Left ventricle myocardium superior (tissue), 1 donor: ENCODE measurements around the gene NPFFR1. TPM values are rescaled to one million over a fixed set of nuclear protein-coding genes. Genes with fewer than 3 reads are reported as not detected.
"Not testable (repeated sequence)": the region's sequence is repeated elsewhere in the genome, so short reads cannot be mapped to it uniquely, and the experiment has no call there.

Source experiments
- ATAC-seq: fragments of 200-7000 bp; cut with Tn5 transposase; one replicate; pipeline ENCODE4 v1.9.1; 2020; ENCODE audit warnings: mild to moderate bottlenecking, moderate library complexity
- DNase-seq: peaks from one replicate; pipeline ENCODE4 v3.0.0-alpha.2; 2020
- intact Hi-C: fragments of 100-400 bp; cut with micrococcal nuclease; formaldehyde crosslinking; loops from one replicate; pipeline ENCODE4 v1.11.0; 2022
- total RNA-seq: library from RNA; stranded (reverse); fragmentation: NEBNext Ultra II Directional; extraction: Animal tissue kit (Norgen Biotek cat#: 25700); gene quantifications from one replicate; pipeline ENCODE4 v1.2.1, GENCODE V29; 2021
- donor health status: DM: no; HTN: yes; CAD: no; lungs with severe emphysema.

Gene NPFFR1
- total RNA-seq, 1 donor from 2014 or later, result 0.02 TPM

GRCh38 chr10:70234668-70235447 lies 48.9 kb downstream of the NPFFR1 start:
- ATAC-seq (peak; percentile 21), DNase-seq (no peak)
- intact Hi-C loops, result no loop called here

- DNase-seq, result no peak
- ATAC-seq, result no peak
- intact Hi-C loops, result no loop called here
Observed at GRCh38 chr10:70233939-70234300, 49.9 kb downstream of the NPFFR1 start.

DNA sequence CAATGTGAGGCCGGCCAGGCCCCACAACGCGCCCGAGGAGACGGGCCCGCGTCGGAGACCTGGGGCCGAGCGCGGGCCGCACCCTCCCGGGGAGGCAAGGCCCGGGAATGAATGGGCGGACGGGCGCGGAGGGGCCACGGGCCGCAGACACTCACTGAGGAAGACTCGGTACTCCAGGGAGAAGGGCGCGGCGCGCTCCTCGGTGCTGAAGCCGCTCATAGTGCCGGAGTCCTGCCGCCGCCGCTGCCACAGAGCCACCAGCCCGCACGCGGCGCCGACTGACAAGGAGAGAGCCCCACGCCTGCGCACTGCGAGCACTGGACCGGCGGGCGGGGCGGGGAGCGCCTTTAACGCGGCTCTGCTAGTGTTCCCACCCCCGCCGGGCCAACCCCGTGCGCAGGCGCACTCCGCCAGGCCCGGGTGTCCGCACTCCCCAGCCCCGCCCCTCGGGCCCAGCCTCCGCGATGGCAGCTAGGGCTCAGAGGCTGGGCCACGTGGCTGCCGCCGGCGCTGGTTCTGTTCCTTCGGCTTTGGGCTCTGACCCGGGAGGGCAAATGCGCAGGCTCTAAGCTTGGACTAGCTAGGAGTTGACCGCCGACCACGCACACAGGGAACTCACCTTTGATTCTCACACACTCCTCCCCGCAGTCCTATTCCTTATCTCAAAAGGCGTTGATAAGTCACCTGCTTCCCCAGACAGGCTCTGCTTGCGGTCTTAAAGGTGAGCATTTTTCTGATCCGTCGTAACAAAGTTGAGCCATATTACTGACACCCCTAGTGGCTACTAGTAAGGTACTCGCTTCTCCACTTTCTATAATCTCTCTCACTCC lies 50.5 kb downstream of the NPFFR1 start, which contains the start of gene PPA1:
Gene PPA1, minus strand, starts transcription at position 321 of the 830 bp plus-strand sequence. Its CDS starts 102 bp downstream, at position 219.
- DNase-seq, result peak; percentile 100
- peak; percentile 98 for ATAC-seq
- intact Hi-C loops, result no loop called here

DNA sequence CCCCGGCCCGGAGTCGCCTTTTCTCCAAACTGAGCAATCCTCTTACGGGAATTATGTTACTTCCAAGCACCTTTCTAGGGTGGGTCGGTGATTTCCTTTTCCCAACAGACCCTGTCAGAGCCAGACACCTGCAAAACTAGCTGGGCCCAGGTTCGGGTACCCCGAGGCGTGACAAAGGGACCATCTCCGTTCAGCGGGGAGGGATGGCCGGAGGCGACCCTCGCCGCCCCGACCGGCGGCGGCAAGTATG lies 51.0 kb downstream of the NPFFR1 start:
- intact Hi-C loops, result no loop called here
- DNase-seq (no peak), ATAC-seq (no peak)

DNA sequence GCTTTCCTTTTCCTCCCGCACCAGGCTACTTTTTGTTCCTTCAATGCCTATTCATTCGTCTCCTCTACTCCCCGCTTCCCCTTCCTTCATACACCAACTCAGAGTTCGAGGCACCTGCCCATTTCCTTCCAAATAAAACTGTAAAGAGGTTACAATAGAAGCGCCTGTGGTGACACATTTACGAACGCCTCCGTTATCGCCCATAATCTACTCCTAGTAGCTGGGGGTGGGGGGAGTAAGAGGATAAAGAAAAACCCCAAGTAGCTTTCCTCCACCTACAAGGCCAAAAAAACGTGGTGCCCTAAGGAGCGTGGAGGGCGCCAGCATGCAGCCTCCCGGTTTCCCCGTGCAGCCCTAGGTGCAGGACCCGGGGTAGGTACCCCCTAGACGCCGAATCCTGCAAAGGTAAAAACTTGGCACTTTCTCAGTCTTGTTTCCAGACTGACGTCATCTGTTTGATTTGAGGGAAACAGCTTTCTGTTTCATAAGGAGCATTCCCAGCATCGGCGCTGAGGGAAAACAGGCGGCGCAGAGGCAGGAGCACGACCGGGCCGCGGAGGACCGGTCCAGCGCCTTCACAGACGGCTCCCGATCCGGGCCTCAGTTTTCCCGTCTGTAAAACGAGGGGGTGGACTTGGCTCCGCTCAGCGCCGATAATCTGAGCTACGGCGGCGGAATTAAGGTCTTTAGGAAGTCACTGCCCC lies 51.5 kb downstream of the NPFFR1 start:
- intact Hi-C loops, result no loop called here
- peak; percentile 16 for ATAC-seq

DNA sequence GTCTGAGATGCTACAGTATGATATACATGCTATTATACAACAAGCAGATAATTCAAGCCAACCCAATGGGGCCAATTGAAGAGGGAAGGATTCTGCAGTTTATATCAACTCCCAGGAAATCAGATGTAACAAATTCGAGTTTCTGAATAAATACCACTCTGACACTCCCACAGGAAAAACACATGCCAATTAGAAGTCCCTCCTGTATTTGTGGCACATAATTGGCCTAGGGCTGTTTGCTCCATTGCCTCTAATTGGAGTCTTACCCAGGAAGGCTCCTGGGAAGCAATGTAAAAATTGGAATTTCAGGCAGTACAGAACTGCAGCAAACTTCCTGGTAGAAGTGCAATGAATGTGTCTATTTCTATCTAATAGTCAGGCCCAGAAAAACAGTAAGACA lies 55.3 kb downstream of the NPFFR1 start:
- no peak for DNase-seq
- no peak for ATAC-seq
- intact Hi-C loops, result loop anchor here (5.0 kb wide), 1 partner anchor 134 kb away; no protein-coding TSS in a partner anchor

More for the DNA sequence above, 51.5 kb downstream of the NPFFR1 start:
- peak; percentile 47 for DNase-seq

GRCh38 chr10:70227548-70228320 lies 56.1 kb downstream of the NPFFR1 start:
- ATAC-seq (no peak), DNase-seq (no peak)
- intact Hi-C loops, result loop anchor here (5.0 kb wide), 1 partner anchor 135 kb away; no protein-coding TSS in a partner anchor

DNA sequence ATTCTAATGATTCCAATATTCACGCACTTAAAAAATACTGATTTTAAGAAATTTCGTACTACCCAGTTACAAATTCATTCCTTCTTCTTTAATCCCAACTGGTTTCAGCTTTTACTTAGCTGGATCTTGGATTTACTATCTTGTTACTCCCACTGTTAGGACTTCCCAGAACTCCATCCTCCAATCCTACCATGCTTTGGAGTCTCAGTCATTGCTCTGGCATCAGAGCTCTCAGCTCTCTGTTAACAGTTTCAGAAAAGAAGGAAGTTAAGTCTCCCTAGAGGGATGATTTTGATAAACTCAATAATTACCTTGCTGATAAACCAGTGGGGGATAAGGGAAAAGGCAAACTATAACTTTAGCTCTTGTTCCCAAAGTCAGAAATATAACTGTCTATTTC lies 60.1 kb downstream of the NPFFR1 start:
- ATAC-seq (no peak), DNase-seq (no peak)
- intact Hi-C loops, result no loop called here

DNA sequence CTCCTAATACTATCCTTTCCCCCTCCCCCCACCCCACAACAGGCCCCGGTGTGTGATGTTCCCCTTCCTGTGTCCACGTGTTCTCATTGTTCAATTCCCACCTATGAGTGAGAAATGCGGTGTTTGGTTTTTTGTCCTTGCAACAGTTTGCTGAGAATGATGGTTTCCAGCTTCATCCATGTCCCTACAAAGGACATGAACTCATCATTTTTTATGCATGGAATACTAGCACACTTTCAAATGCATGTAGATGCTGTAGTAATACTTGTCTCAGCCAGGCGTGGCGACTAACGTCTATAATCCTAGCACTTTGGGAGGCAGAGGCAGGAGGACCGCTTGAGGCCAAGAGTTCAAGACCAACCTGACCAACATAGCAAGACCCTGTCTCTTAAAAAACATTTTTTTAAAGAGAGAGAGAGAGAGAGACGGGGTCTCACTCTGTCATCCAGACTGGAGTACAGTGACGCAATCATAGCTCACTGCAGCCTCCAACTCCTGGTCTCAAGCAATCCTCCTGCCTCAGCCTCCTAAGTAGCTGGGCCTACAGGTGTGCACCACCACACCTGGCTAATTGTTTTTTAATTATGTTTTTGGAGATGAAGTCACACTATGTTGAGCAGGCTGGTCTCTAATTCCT lies 60.9 kb downstream of the NPFFR1 start:
- DNase-seq, ATAC-seq, intact Hi-C loops: not testable (repeated sequence)

DNA sequence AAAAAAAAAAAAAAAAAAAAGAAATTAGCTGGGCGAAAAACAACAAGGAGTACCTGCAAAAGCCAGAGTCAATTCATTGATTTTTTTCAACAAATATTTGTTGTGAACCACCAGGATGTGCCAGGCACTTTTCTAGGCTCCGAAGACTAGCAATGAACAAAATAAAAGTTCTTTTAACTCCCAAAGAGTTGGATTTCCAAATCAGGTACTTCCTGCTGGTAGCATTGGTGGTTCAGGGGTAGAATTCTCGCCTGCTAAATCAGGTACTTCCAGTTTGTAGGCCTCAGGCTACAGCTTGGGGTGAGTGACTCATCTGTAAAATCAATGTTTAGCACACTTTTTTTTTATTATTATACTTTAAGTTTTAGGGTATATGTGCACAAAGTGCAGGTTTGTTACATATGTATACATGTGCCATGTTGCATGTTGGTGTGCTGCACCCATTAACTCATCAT lies 61.4 kb downstream of the NPFFR1 start:
- DNase-seq (no peak), ATAC-seq (no peak)
- intact Hi-C loops, result no loop called here

- intact Hi-C loops, result no loop called here
- DNase-seq, result no peak
- ATAC-seq, result no peak
Observed at GRCh38 chr10:70221030-70221429, 62.8 kb downstream of the NPFFR1 start.

DNA sequence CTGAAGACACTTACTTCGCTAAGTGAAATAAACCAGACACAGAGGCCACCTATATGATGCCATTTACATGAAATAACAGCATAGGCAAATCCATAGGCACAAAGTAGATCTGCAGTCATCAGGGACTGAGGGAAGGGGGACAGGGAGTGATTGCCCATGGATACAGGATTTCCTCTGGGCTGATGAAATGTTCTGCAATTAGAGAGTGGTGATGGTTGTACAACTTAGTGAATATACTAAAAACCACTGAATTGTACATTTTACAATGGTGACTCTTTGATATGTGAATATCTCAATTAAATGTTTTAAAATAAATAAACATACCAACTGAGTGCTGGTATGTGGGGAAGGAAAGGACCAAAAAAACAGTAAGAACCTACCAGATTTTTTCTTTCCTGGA lies 70.9 kb downstream of the NPFFR1 start:
- no peak for ATAC-seq
- DNase-seq, result no peak
- intact Hi-C loops, result no loop called here

GRCh38 chr10:70212277-70212676 lies 71.5 kb downstream of the NPFFR1 start:
- DNase-seq (no peak), ATAC-seq (no peak)
- intact Hi-C loops, result no loop called here

DNA sequence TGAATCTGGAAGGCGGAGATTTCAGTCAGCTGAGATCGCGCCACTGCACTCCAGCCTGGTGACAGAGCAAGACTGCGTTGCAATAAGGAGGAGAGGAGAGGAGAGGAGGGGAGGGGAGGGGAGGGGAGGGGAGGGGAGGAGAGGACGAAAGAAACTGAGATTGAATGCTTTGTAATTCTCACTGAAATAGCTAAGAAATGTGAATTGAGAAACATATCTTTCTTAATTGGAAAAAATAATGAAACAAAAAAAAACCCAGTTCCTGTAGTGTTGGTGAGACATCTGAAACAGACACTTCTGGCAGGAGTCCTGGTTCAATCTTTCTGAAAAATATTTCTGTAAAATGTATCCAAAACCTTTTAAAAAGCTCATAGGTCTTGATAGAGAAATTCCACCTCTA lies 77.0 kb downstream of the NPFFR1 start:
- ATAC-seq, result no peak
- intact Hi-C loops, result no loop called here
- no peak for DNase-seq

GRCh38 chr10:70201105-70201504 lies 82.7 kb downstream of the NPFFR1 start:
- intact Hi-C loops, result no loop called here
- no peak for DNase-seq
- ATAC-seq, result no peak

GRCh38 chr10:70198696-70199466 lies 84.9 kb downstream of the NPFFR1 start:
- ATAC-seq, result no peak
- intact Hi-C loops, result no loop called here
- no peak for DNase-seq
